ENCODE data around the gene SPATA13.

Gene SPATA13

GRCh38 chr13:24222756-24223155 lies 62.2 kb downstream of the SPATA13 start:
- DNase-seq (ENCODE audit: low read depth in 3 of 3) = no peak

- no peak for DNase-seq (ENCODE audit: low read depth in 3 of 3)
Measured at GRCh38 chr13:24223341-24224231, 63.1 kb downstream of the SPATA13 start.

GRCh38 chr13:24224232-24224680 lies 63.7 kb downstream of the SPATA13 start:
- DNase-seq (ENCODE audit: low read depth in 3 of 3) = no peak

- DNase-seq (ENCODE audit: low read depth in 3 of 3) = no peak
Measured at GRCh38 chr13:24225062-24225461, 64.5 kb downstream of the SPATA13 start.

- no peak for DNase-seq (ENCODE audit: low read depth in 3 of 3)
Measured at GRCh38 chr13:24225930-24226329, 65.4 kb downstream of the SPATA13 start.

- DNase-seq (ENCODE audit: low read depth in 3 of 3) = no peak
Measured at GRCh38 chr13:24226762-24227161, 66.2 kb downstream of the SPATA13 start.

- peak in 1 of 3 experiments; percentile 32 for DNase-seq (ENCODE audit: low read depth in 3 of 3)
Measured at GRCh38 chr13:24228852-24229458, 68.4 kb downstream of the SPATA13 start.

GRCh38 chr13:24230428-24231072 lies 70.0 kb downstream of the SPATA13 start:
- DNase-seq (ENCODE audit: low read depth in 3 of 3) = no peak

GRCh38 chr13:24231377-24231776 lies 70.9 kb downstream of the SPATA13 start:
- no peak for DNase-seq (ENCODE audit: low read depth in 3 of 3)

- DNase-seq (ENCODE audit: low read depth in 3 of 3) = no peak
Measured at GRCh38 chr13:24232037-24232436, 71.5 kb downstream of the SPATA13 start.

- DNase-seq (ENCODE audit: low read depth in 3 of 3) = no peak
Measured at GRCh38 chr13:24232474-24232873, 72.0 kb downstream of the SPATA13 start.

GRCh38 chr13:24233351-24233901 lies 72.9 kb downstream of the SPATA13 start:
- no peak for DNase-seq (ENCODE audit: low read depth in 3 of 3)

- DNase-seq (ENCODE audit: low read depth in 3 of 3) = no peak
Measured at GRCh38 chr13:24234200-24234915, 73.8 kb downstream of the SPATA13 start.

GRCh38 chr13:24237356-24237755 lies 76.8 kb downstream of the SPATA13 start:
- no peak for DNase-seq (ENCODE audit: low read depth in 3 of 3)

GRCh38 chr13:24241336-24241735 lies 80.8 kb downstream of the SPATA13 start:
- no peak for DNase-seq (ENCODE audit: low read depth in 3 of 3)

- DNase-seq (ENCODE audit: low read depth in 3 of 3) = no peak
Measured at GRCh38 chr13:24242100-24242499, 81.6 kb downstream of the SPATA13 start.

GRCh38 chr13:24243302-24243701 lies 82.8 kb downstream of the SPATA13 start:
- no peak for DNase-seq (ENCODE audit: low read depth in 3 of 3)

GRCh38 chr13:24244802-24245201 lies 84.3 kb downstream of the SPATA13 start:
- DNase-seq (ENCODE audit: low read depth in 3 of 3) = no peak

- no peak for DNase-seq (ENCODE audit: low read depth in 3 of 3)
Measured at GRCh38 chr13:24247016-24247415, 86.5 kb downstream of the SPATA13 start.

GRCh38 chr13:24249624-24250023 lies 89.1 kb downstream of the SPATA13 start:
- DNase-seq (ENCODE audit: low read depth in 3 of 3) = no peak

GRCh38 chr13:24250376-24251057 lies 90.0 kb downstream of the SPATA13 start:
- DNase-seq (ENCODE audit: low read depth in 3 of 3) = no peak
